MV-4-11 (cell line): ENCODE measurements around the gene DMRT1.

Source experiments
- DNase-seq: peaks from one replicate; lab custom pipeline; 2025; lab: John Stamatoyannopoulos, UW

DMRT1 gene

GRCh38 chr9:971901-972500, 130.5 kb downstream of the DMRT1 start:
- DNase-seq: peak; percentile 6

GRCh38 chr9:972501-973294, 131.2 kb downstream of the DMRT1 start:
- no peak for DNase-seq

DNA sequence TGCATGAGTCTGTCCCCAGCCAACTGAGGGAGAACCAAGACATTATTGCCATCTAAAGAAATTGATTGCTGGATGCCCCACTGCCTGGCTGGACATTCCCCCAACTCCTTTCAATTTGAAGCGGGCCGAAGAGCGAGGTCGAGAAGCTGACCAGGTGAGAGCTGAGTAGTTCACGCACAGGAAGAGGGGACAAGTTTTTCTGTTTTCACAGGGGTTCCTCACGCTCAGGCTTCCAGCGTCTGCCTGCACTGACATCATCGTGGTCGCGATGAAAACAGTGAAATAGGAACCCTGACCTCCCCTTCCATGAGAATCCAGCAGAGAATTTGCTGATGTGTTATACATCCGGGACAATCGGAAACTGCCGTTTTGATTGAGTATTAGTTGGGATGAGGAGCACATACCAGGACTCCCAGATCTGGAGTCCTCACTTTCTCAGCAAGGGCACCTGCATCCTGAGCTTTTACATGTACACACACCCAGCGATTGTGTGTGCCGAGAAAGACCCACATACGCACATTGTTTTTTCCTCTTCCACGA, 131.9 kb downstream of the DMRT1 start:
- no peak for DNase-seq

GRCh38 chr9:974031-974995, 132.8 kb downstream of the DMRT1 start:
- DNase-seq: peak; percentile 9

GRCh38 chr9:974996-975739, 133.7 kb downstream of the DMRT1 start:
- no peak for DNase-seq

GRCh38 chr9:975740-976257, 134.3 kb downstream of the DMRT1 start:
- DNase-seq: no peak

DNA sequence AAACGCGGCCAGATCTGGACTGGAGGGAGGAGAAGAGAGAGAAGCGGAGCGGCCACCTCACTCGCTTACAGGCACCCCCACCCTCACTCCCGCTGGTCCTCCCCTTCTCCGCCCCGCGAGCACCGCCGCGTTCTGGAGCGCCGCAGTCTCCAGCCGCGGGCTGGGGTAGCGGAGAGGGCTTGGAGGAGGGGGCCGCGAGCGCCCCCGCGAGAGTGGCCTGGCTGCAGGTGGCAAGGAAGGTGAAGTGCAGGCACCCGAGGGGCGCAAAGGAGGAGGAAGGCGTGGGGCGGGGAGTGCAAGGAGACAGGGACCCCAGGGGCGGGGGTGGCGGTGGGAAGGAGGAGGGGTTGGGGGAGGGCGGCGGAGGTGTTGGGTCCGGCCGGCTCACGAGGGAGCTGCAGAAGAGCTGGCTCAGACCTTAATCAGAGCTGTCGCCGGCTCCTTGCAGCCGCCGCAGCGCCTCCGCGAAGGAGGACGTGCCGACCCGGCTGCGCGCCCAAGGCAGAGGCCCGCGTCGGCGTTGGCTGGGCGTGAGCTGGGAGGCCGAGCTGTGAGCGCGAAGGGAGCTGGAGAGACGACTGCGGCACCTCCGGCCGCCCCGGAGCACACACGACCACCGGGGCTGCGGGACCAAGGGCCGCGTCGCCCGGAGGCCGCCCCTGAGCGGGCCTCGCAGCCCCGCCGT, 134.9 kb downstream of the DMRT1 start, which contains the start of gene DMRT3:
Gene DMRT3 (plus strand): TSS at position 398 of the 685 bp plus-strand sequence. CDS start 347 bp downstream, outside the sequence.
- DNase-seq: no peak

DNA sequence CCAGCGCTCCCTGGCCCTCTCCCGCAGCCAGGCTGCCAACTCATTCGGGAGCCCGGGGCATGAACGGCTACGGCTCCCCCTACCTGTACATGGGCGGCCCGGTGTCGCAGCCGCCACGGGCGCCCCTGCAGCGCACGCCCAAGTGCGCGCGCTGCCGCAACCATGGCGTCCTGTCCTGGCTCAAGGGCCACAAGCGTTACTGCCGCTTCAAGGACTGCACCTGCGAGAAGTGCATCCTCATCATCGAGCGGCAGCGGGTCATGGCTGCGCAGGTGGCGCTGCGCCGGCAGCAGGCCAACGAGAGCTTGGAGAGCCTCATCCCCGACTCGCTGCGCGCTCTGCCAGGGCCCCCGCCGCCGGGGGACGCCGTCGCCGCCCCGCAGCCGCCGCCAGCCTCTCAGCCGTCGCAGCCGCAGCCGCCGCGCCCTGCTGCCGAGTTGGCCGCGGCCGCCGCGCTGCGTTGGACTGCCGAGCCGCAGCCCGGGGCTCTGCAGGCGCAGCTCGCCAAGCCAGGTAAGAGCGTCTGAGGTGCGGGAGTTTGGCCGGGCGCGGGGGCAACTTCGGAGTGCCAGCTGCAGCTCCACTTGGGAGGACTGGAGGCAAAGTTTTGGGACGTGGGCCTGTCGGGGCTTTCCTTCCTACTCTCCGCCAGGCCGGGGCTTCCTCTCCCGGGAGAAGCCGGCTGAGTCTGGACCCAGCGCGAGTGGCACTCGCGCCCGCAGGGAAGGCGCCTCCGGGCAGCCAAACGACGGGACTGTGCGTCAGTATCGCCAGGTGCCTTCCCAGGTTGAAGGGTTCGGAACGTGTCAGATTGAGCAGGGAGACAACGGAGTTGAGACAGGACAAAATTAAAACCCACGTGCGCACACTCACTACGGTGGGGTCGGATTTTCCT, 135.7 kb downstream of the DMRT1 start:
- DNase-seq: no peak

DNA sequence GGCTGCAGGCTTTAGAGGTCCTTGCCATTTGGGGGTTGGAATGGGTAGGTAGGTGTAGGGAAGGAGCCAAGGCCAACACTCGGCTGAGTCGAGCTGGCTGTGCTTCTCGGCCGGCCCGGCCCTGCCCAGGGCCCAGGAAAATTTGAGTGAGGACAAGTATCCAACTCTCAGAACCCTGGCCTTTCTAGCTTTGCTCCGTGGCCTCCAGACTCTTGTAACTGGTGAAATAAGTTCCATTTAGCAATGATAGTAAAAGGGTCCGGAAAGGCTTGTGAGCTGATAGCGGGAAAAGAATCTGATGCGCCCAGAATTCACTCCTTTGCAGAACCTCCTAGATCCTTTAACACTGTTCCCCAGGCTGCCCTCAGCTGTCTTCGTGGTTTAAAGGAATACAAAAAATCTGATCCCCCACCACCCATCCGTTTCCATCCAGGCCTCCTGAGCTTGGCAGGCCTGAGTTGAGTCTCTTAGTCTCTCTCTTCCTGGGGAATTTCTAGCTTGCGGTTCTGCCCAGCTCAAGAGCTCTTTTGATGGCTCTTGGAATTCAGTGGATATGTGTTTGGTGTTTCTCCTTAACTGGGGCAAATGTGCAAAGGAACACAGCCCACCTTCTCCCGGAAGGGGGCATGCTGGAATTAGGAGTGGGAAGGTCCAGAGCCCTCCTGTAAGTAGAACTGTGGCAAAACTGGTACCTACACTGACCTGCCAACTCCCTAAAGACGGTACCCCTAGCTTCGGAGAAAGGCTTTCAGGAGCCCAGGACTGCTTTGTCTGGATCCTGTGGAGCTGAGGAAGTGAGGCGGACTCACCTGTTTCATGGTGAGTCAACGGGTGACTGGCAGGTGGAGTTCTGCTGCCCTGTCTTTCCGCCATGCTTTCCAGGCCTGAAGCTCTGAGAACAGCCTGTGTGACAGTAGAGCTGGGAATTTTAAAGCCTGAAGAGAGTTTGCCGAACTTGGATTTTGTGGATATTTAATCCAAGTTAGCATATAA, 136.6 kb downstream of the DMRT1 start:
- no peak for DNase-seq

DNA sequence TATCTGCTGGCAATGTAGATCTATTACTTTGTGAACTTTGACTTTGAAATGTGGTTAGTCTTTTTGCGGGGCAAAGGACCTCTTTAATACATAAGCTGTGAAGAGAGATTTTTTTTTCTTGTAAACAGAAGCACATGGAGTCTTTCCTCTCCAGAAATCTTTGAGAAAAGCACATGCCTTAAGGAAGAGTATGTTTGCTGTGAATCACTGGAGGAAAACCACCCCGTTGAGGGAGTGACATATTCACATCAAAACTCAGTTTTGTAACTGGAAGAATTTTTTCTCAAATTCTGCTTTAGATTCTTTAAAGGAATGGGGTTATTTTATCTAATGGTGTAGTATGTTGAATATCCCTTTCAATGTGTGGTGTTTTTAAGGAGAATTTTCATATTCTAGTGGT, 138.5 kb downstream of the DMRT1 start:
- no peak for DNase-seq

DNA sequence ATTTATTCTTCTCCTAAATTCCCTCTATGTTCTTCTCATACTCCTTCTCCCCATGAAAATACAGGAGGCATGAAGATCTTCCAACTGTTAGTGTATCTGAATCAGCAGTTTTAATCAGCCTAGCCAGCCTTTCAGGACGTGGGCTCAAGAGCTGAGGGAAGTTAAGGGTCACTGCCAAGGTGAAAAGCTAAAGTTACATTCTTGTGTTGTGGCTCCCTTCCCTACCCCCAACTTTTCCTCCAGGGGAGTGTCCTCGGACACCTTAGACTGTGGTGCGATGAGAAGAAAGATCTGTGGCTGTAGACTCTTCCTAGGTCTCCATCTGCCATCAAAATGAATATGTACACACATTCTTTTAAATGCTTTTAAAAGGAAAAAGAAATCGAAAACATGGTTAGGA, 139.1 kb downstream of the DMRT1 start:
- DNase-seq: no peak

DNA sequence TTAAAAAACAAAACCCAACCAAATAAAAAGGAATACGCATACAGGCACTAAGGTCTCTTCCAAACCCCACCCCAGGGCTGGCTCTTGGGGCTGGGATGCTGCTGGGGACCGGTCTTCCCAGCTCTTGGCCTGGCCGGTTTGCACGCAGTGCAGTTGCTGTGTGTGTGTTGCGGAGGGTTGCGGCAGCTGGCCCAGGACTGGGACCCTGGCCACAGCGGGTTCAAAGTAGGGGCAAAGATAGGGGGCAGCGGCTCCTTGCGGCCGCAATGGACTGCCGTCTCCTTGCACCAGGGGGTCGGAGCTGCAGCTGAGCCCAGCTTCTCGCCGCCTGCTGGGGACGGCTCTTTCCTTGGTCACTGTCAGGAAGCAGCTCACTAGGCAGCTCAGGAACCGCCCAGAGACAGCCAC, 140.0 kb downstream of the DMRT1 start:
- DNase-seq: no peak

DNA sequence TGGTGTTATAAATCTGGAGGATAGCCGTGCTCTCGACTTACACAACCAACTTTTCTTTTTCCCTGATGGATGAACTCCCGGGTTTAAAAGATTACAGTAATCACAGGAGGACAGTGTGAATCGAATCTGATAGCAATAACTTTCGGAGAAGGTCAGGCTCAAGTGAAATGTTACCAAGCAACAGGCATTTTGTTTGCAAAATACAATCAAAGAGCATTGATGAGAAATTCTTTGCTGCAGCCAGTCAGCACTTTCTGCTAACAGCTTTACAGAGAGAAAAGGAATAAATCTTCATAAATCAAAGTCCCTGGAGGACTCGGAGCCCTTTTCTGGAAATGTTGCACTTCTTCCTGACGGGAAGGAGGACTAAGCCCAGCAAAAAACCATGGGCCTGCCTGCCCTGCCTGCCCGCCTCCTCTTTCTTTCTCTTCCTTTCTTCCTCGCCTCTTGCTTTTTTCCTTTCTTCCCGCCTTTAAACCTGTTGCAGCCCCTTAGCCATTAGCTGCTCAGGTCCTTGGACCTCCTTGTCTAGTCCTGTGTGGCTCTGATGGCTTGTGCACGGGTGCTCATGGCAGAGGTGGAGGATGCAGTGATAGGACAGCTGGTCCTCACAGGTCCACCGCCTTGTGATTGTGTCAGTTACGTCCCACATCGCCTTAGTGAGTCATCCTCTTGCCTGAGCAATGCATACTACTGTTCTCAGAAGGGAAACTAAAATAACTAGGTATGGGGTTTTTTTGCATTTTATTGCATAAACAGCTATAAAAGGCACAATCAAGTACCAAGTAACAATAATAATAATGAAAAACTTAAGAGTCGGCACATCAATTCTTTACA, 141.1 kb downstream of the DMRT1 start:
- DNase-seq: peak; percentile 36

DNA sequence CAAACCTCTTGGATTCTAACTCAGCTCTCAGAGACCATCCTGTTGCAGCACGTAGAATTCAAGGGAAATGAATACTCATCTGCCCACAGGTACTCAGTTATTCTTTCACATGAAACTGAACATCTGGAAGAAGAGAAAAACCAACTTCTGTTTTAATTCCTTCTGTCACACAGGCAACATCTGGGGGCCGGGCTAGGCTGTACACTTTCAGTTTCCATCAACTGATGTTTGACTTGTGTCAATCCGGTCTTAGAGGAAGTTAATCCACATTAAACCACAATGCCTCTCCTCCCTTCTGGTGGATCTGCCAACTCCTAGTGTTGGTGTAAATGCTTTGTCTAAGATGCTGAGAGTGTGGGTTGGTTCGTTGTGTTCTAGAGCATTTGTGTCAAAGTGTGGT, 152.5 kb downstream of the DMRT1 start:
- peak; percentile 87 for DNase-seq

DNA sequence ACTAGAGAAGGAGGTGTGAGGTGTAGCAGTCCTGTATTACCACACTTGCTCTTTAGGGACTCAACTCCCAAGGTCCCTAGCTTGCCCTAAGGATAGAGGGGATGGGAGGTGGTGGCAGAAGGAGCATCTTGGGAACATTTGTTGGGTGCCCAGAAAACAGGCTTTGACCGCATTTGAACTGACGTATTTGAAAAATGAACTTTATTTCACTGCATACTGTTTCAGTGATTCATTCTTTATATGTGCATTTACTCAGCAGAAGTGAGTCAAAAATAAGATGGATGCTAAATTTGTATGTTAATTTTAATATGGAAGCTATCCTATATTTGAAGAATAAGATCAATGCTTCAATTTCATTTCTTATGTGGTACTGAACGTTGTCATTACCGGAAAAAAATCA, 153.7 kb downstream of the DMRT1 start:
- DNase-seq: no peak

DNA sequence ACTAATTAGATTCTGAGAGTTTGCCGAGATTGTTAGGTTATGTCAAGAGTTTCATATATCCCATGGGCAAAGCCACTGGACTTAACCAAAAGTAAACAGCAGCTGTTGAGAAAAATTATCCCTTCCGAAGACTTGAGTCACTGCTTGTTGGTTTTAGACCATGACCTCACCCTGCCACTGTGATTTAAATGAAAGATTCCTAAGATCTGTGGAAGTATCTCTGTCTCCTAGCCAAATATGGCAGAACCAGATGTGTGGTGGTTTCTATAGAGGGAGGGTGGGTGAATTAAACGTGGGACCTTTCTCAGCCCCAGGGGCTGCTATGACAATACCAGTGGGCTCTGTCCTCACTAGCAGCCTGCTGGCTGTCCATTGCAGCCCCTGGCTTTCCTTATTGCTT, 154.3 kb downstream of the DMRT1 start:
- no peak for DNase-seq
